Spinal cord (tissue), 10 donors: ENCODE measurements around the gene DYNC1LI1. TPM values are rescaled to one million over a fixed set of nuclear protein-coding genes. Genes with fewer than 3 reads are reported as not detected.
A peak's percentile ranks its signal among the peaks of the same experiment; 100 is the strongest.

Experiments used
- DNase-seq, 6 donors: peaks; one replicate each; pipeline versions ENCODE4 v3.0.0 to v3.0.0-alpha.2; 2013 to 2015; ENCODE audit warnings: low spot score in 6 of 6, low read depth in 4 of 6
- H3K27ac ChIP-seq: one replicate; pipeline ENCODE4 v1.5.1; 2013; ENCODE audit warnings: low read depth, low read length, control low read depth
- H3K27me3 ChIP-seq: one replicate; pipeline ENCODE4 v1.6.1; 2013; ENCODE audit warnings: low read length; ENCODE audit not compliant: control insufficient read depth, insufficient read depth
- H3K36me3 ChIP-seq: one replicate; pipeline ENCODE4 v1.6.1; 2013; ENCODE audit warnings: low read length; ENCODE audit not compliant: control insufficient read depth, insufficient read depth
- H3K4me1 ChIP-seq: one replicate; pipeline ENCODE4 v1.6.1; 2013; ENCODE audit warnings: low read length; ENCODE audit not compliant: control insufficient read depth, insufficient read depth
- H3K4me3 ChIP-seq: one replicate; pipeline ENCODE4 v1.5.1; 2013; ENCODE audit warnings: low read depth, low read length, control low read depth
- H3K9me3 ChIP-seq: one replicate; pipeline ENCODE4 v1.6.1; 2013; ENCODE audit warnings: low read length; ENCODE audit not compliant: control insufficient read depth, insufficient read depth
- WGBS: methylation state at CpG from one replicate; pipeline ENCODE4 v1.1.5; 2013; ENCODE audit warnings: missing lambda C conversion rate; ENCODE audit not compliant: insufficient coverage; 5-methylcytosine and 5-hydroxymethylcytosine counted together
- polyA plus RNA-seq, 2 donors: library from polyadenylated mRNA; unstranded; fragments of 120-200 nt; gene quantifications; one replicate each; pipeline ENCODE4 v1.2.1, GENCODE V29; 2013; ENCODE audit not compliant: insufficient read length in 2 of 2
- total RNA-seq, 2 donors: library from RNA; depleted of rRNA in 1 of 2; stranded (reverse); fragments of 120-200 nt in 1 of 2; fragments of >200 nt in 1 of 2; gene quantifications; one replicate each; pipeline versions ENCODE4 v1.2.3 to v1.2.4, GENCODE V29; 2013 to 2014
- donor health status: healthy.

The DYNC1LI1 gene
- total and polyA plus RNA-seq, 4 donors = 40.7 to 78.1 (median 62.0) TPM

DNA sequence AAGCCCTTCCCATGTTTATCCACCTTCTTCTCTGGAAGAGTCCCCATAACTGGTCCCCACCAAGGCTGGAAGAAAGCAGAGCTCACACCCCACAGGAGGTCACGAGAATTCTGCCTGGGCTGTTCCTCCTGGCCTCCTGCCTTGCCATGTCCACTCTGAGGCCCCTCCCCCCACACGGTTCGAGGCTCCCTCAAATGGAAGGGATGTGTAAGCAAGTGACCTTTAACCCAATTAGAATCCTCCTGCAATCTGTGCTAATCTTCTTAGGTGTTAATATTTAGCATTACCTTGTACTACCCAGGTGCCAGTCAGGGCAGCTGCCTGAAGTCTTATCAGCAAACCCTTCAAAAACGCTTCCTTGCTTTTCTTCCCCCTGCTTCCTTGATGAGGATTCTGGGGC lies 32.4 kb upstream of the DYNC1LI1 start:
- WGBS = 67% methylated on average over 1 of the region's 4 CpGs
- H3K27ac ChIP-seq = no peak overlapping the region
- H3K36me3 ChIP-seq = no peaks in the 10 kb centered on the region
- no peaks in the 10 kb centered on the region for H3K4me1 ChIP-seq
- H3K9me3 ChIP-seq = no peaks in the 10 kb centered on the region
- no peak for DNase-seq
- H3K4me3 ChIP-seq = no peak overlapping the region
- no peaks in the 10 kb centered on the region for H3K27me3 ChIP-seq

DNA sequence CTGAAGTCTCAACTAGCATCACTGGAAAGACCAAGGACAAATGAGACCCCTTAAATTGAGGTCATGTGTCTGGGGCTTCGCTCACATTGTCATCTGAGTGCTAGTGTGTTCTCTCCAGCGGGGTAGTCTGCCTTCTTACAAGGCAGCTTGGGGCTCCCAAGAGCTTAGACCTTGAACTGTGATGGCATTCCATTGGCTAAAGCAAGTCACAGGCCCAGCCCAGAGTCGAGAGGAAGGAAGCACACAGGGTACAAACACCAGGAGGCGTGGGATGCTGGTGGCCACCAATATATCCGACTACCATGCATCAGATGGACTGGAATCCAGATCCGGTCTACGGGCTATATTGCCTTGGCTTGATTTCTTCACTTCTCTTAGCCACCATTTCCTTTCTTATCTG lies 31.5 kb upstream of the DYNC1LI1 start:
- Histone ChIP-seq H3K9me3 (no peaks in the 10 kb centered on the region), H3K27ac (no peak overlapping the region), H3K36me3 (no peaks in the 10 kb centered on the region), H3K4me3 (no peak overlapping the region), H3K4me1 (no peaks in the 10 kb centered on the region), H3K27me3 (no peaks in the 10 kb centered on the region)
- DNase-seq = no peak
- 93% methylated on average over 5 of the region's 7 CpGs for WGBS

DNA sequence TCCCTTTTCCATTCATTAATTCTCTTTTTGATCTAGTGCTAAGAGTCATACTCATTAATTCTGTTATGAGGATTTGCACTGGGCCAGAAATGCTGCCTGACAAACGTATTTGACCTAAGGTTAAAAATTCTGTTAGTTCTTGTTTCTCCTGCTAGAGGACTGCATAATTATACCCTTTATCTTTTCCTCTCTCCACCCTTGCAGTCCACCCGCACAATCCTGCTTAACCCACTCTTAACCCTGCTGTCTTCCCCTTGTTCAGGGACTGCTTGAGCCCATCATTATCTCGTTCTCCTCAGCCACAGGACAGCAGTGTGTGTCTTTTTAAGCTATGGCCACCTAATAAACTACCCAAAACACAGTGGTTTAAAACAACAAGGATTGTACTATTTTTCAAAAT lies 31.1 kb upstream of the DYNC1LI1 start:
- H3K36me3 ChIP-seq = no peaks in the 10 kb centered on the region
- WGBS = 49% methylated on average over 3 of the region's 3 CpGs

DNA sequence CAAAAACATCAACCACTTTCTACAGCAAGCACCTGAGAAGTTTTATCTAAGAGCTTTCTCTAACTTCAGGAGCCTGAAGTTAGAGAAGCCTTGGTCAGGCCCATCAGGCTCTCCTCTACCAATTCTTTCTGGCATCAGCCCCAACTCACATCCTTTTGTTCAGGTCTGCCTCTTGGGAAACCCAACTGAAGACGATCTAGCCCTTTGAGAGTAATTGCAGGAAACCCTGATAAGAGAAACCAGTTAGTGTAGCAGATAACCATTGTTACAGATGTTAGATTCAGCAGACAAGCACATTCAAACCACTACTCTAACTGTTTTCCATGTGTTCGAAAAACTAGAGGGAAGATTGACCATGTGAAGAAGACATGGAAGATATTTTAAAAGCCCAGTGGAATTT lies 27.0 kb upstream of the DYNC1LI1 start:
- Histone ChIP-seq H3K27ac (no peak overlapping the region), H3K4me3 (no peak overlapping the region), H3K27me3 (no peaks in the 10 kb centered on the region), H3K36me3 (no peaks in the 10 kb centered on the region), H3K9me3 (no peaks in the 10 kb centered on the region), H3K4me1 (no peaks in the 10 kb centered on the region)
- WGBS = 100% methylated on average over 1 of the region's 2 CpGs
- DNase-seq = no peak

More for the DNA sequence above, 31.1 kb upstream of the DYNC1LI1 start:
- no peak for DNase-seq
- no peak overlapping the region for H3K27ac ChIP-seq
- no peaks in the 10 kb centered on the region for H3K9me3 ChIP-seq
- no peaks in the 10 kb centered on the region for H3K4me1 ChIP-seq
- no peak overlapping the region for H3K4me3 ChIP-seq
- no peaks in the 10 kb centered on the region for H3K27me3 ChIP-seq

DNA sequence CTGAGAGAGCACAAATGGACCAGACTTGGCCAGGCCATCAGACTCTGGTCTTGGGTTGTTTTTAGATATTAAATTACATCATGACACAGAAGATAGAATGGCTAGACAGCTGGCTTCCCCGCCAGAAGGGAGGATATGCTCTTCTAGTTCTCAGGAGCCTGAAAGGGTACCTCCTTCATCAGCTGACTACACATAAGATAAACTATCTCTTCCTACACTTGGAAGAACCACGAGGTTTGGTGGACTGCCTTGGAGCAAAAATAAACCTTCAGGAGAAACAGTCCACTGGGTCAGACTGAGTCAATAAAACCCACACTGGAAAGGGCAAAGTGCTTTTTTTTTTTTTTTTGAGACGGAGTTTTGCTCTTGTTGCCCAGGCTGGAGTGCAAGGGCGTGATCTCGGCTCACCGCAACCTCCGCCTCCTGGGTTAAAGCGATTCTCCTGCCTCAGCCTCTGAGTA lies 26.3 kb upstream of the DYNC1LI1 start:
- 89% methylated on average over 6 of the region's 8 CpGs for WGBS
- no peak for DNase-seq
- Histone ChIP-seq H3K27me3 (no peaks in the 10 kb centered on the region), H3K9me3 (no peaks in the 10 kb centered on the region), H3K36me3 (no peaks in the 10 kb centered on the region), H3K4me1 (no peaks in the 10 kb centered on the region), H3K27ac (no peak overlapping the region), H3K4me3 (no peak overlapping the region)

DNA sequence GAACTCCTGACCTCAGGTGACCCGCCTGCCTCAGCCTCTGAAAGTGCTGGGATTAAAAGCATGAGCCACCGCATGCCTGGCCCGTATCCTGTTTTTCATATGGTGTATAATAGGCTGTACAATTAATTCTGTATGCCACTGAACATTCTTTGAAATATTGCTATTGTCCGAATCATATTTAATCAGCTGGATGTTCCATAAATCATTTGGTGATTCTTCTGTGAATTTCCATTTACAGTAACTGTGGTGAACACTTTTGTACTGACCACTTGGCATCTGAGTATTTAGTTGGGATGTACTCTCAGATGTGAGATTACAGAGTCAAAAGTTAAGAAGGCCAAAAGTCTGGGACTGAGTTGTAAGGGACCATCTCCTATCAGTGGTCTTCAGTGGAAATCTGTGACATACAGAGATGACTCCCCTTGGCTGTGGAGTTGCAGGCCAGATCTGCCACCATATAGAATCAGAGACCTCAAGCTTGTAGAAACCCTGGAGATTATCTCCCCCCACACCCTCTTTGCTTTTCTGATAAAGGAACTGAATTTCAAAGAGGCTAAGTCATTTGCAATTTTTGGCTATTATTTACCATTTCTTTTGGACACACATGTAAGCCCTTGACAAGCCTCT lies 25.7 kb upstream of the DYNC1LI1 start:
- H3K36me3 ChIP-seq = no peaks in the 10 kb centered on the region
- H3K4me3 ChIP-seq = no peak overlapping the region
- no peaks in the 10 kb centered on the region for H3K4me1 ChIP-seq
- WGBS = no CpG with 5 or more reads among the region's 4 CpGs
- no peaks in the 10 kb centered on the region for H3K27me3 ChIP-seq
- H3K9me3 ChIP-seq = no peaks in the 10 kb centered on the region
- DNase-seq = no peak
- H3K27ac ChIP-seq = no peak overlapping the region

DNA sequence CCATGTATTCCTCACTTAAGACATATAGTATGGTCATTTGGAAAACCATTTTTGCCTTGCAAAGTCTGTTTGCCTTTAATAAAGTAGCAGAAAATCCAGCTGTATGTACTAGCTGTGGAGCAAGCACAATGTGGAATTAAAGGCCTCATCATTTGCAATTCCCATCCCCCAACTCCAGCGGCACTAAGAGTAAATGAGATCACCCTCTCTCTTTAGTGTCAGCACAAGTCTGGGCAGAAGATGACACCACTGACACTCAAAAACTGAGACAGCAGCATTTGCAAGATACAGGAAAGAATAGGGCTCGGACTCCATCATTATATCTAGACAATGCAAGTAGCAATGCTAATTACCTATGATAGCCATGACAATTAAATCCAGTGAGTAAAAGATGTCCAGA lies 24.7 kb upstream of the DYNC1LI1 start:
- no peak overlapping the region for H3K4me3 ChIP-seq
- peak in 1 of 6 donors; percentile 19 for DNase-seq
- no peaks in the 10 kb centered on the region for H3K36me3 ChIP-seq
- no CpG with 5 or more reads among the region's 2 CpGs for WGBS
- H3K27ac ChIP-seq = no peak overlapping the region
- no peaks in the 10 kb centered on the region for H3K4me1 ChIP-seq
- H3K27me3 ChIP-seq = no peaks in the 10 kb centered on the region
- no peaks in the 10 kb centered on the region for H3K9me3 ChIP-seq

DNA sequence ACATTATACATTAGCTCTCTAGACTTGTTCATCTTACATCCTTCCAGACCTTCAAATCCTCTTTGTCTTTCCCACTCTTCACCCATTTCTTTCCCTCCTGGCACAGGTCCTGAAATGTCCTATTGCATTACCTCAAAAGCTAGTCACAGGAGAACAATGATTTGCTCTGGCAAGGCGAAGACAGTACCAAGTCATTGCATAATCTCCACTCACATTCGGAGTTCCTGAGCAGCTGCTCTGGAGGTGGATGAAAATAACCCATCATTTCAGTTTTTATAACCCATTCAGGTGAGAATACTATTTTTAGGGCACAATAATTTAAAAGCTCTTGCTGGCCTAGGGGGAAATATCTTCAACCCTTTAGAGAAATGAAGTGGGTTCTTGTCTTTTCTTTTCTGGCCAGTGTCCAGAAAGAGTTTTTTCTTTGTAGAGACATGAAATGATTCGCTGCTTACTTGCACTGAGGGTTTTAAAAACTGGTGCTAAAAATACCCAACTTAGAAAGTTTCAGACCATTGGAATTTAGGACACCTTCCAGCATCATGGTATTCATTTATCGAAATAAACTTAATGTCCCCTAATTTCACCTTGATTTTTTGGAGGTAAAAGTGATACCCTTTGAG lies 23.4 kb upstream of the DYNC1LI1 start:
- peak in 1 of 6 donors; percentile 21 for DNase-seq
- H3K36me3 ChIP-seq = no peaks in the 10 kb centered on the region
- H3K4me3 ChIP-seq = no peak overlapping the region
- no peak overlapping the region for H3K27ac ChIP-seq
- no peaks in the 10 kb centered on the region for H3K9me3 ChIP-seq
- no CpG with 5 or more reads among the region's 4 CpGs for WGBS
- H3K4me1 ChIP-seq = no peaks in the 10 kb centered on the region
- no peaks in the 10 kb centered on the region for H3K27me3 ChIP-seq

DNA sequence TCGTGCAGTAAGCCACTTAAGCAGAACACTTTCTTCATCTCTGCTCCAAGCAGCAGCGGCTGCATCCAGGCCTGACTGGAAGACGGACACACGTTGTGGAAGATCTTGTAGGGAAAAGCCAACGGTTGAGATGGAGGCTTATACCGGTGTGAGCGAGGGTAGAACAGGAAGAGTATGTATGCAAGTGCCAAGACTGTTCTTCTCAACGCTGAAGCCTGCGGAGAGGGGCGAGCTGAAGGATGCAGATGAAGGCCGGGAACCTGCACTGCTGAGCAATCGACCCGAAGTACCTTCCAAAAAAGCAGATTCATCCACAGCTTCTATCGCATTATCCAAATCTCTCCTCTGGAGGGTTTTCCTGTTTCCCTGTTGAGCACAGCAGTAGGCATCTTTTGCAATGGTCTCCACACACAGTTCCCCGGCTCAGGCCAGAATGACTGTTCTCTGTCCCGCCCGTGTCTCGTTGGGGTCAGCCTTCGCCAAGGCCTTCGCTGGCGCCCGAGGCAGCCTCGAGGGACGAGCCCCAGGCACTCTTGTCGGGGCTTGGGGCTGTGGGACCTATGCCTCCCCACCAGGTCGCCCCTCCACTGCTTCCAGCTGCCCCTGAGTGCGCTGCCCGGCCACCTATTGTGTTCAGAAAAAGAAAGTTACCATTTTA lies 22.2 kb upstream of the DYNC1LI1 start:
- WGBS = 40% methylated on average over 24 of the region's 28 CpGs
- no peak overlapping the region for H3K4me3 ChIP-seq
- H3K27me3 ChIP-seq = no peaks in the 10 kb centered on the region
- no peaks in the 10 kb centered on the region for H3K9me3 ChIP-seq
- H3K4me1 ChIP-seq = no peaks in the 10 kb centered on the region
- no peak for DNase-seq
- H3K27ac ChIP-seq = no peak overlapping the region
- no peaks in the 10 kb centered on the region for H3K36me3 ChIP-seq

DNA sequence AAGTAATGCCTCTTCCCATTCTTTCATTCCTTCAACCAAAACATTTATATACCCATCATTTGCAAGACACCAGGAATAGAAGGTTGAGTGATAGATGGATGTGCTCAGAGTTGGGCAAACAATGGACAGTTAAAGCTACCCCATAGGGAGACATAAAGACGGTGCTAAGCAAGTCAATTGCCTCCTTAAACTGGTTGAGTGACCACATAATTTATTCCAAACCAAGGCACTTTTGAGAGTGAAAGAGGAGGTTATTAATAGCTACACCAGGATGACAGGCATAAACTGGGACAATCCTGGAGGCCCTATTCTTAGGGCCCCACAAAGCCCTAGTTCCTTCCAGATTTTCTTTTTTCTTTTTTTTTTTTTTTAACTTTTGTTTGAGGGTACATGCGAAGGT lies 21.4 kb upstream of the DYNC1LI1 start:
- no CpG with 5 or more reads among the region's 2 CpGs for WGBS
- Histone ChIP-seq H3K4me1 (no peaks in the 10 kb centered on the region), H3K36me3 (no peaks in the 10 kb centered on the region), H3K27ac (no peak overlapping the region), H3K27me3 (no peaks in the 10 kb centered on the region), H3K4me3 (no peak overlapping the region), H3K9me3 (no peaks in the 10 kb centered on the region)
- no peak for DNase-seq
